OCI-LY3 (cell line): ENCODE results near the gene TDRD7.

ENCODE experiments used
- H2AFZ ChIP-seq: fragments of 200-600, 300-600 bp; shearing (Covaris generic); 2 replicates; pipeline ENCODE4 v1.6.0; 2014; ENCODE audit warnings: antibody characterized with exemption, low read depth, low read length
- H3K27ac ChIP-seq: fragments of 200-600, 300-600 bp; sonication (generic); 2 replicates; pipeline ENCODE4 v1.5.1; 2014; ENCODE audit warnings: mild to moderate bottlenecking, low read length, moderate library complexity, mixed read lengths
- H3K27me3 ChIP-seq: fragments of 200-600, 300-600 bp; sonication (generic); 2 replicates; pipeline ENCODE4 v1.6.1; 2014; ENCODE audit warnings: low read depth, low read length, mixed read lengths
- H3K36me3 ChIP-seq: fragments of 200-600, 300-600 bp; sonication (generic); replicated peaks from 2 replicates; pipeline ENCODE3; 2014; ENCODE audit warnings: low read depth, low read length, mixed read lengths
- H3K4me1 ChIP-seq: fragments of 300-600, 200-600 bp; sonication (generic); 2 replicates; pipeline ENCODE4 v1.6.1; 2014; ENCODE audit warnings: low read length, mixed read lengths
- H3K4me2 ChIP-seq: fragments of 200-600, 300-600 bp; sonication (generic); 2 replicates; pipeline ENCODE4 v1.6.1; 2014; ENCODE audit warnings: low read length, mixed read lengths
- H3K4me3 ChIP-seq: fragments of 300-600, 200-600 bp; sonication (generic); 2 replicates; pipeline ENCODE4 v1.5.1; 2014; ENCODE audit warnings: antibody characterized with exemption, mild to moderate bottlenecking, low read length, moderate library complexity
- H3K79me2 ChIP-seq: fragments of 300-600, 200-600 bp; shearing (Covaris generic); 2 replicates; pipeline ENCODE4 v1.6.1; 2014; ENCODE audit warnings: mild to moderate bottlenecking, low read length, mixed read lengths
- H3K9ac ChIP-seq: fragments of 300-600, 200-600 bp; shearing (Covaris generic); 2 replicates; pipeline ENCODE4 v1.6.0; 2014; ENCODE audit warnings: mild to moderate bottlenecking, low read length, moderate library complexity
- H3K9me3 ChIP-seq: fragments of 200-600, 300-600 bp; shearing (Covaris generic); 2 replicates; pipeline ENCODE4 v1.6.1; 2014; ENCODE audit warnings: low read length, mixed read lengths; ENCODE audit not compliant: insufficient read depth
- H4K20me1 ChIP-seq: fragments of 200-600, 300-600 bp; sonication (generic); 2 replicates; pipeline ENCODE4 v1.6.1; 2016; ENCODE audit warnings: low read length, mixed read lengths; ENCODE audit not compliant: insufficient read depth
- EZH2phosphoT487 ChIP-seq: fragments of 200-600 bp; shearing (Covaris generic); IDR thresholded peaks from 2 replicates; pipeline ENCODE4 v1.6.1; 2018; ENCODE audit warnings: antibody characterized with exemption, mixed run types, low read depth
- TF ChIP-seq, protein P1 (sequence below): fragments of 200-600, 300-600 bp; sonication (generic); IDR thresholded peaks from 2 replicates; pipeline ENCODE4 v1.5.1; 2014; ENCODE audit warnings: antibody characterized with exemption, low read length, low read depth

TDRD7 gene

DNA sequence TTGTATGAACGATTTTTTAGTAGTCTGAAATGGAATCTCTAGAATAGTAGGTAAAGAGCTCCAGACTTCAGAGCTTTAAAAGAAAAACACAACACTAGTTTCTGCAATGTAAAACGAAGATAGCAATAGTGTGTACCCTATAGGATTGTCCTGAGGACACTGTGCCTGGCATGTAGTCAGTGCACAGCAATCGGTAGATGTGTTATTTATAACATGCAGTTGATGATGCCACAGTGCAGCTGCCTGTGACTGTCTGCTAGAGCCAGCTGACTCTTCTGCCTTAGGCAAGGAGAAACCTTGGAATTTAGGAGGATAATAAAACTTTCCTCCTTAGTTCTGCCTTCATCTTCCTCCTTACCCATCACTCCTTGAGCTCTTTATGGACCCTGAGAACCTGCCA lies 61.8 kb downstream of the TDRD7 start:
- H3K27me3 ChIP-seq, result no peaks in the 10 kb centered on the region
- peaks cover 12% of the 10 kb centered on the region for H3K4me1 ChIP-seq
- H3K27ac ChIP-seq, result no peak overlapping the region
- H3K36me3 ChIP-seq, result peaks cover 8% of the 10 kb centered on the region
- no peaks in the 10 kb centered on the region for H3K79me2 ChIP-seq
- H3K4me3 ChIP-seq, result no peak overlapping the region
- no peaks in the 10 kb centered on the region for H4K20me1 ChIP-seq
- TF ChIP-seq, protein P1, sequence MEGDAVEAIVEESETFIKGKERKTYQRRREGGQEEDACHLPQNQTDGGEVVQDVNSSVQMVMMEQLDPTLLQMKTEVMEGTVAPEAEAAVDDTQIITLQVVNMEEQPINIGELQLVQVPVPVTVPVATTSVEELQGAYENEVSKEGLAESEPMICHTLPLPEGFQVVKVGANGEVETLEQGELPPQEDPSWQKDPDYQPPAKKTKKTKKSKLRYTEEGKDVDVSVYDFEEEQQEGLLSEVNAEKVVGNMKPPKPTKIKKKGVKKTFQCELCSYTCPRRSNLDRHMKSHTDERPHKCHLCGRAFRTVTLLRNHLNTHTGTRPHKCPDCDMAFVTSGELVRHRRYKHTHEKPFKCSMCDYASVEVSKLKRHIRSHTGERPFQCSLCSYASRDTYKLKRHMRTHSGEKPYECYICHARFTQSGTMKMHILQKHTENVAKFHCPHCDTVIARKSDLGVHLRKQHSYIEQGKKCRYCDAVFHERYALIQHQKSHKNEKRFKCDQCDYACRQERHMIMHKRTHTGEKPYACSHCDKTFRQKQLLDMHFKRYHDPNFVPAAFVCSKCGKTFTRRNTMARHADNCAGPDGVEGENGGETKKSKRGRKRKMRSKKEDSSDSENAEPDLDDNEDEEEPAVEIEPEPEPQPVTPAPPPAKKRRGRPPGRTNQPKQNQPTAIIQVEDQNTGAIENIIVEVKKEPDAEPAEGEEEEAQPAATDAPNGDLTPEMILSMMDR, result no peak
- TF ChIP-seq EZH2phosphoT487, result no peak
- no peak overlapping the region for H3K4me2 ChIP-seq
- H3K9me3 ChIP-seq, result no peaks in the 10 kb centered on the region
- no peak overlapping the region for H3K9ac ChIP-seq
- H2AFZ ChIP-seq, result no peak overlapping the region

DNA sequence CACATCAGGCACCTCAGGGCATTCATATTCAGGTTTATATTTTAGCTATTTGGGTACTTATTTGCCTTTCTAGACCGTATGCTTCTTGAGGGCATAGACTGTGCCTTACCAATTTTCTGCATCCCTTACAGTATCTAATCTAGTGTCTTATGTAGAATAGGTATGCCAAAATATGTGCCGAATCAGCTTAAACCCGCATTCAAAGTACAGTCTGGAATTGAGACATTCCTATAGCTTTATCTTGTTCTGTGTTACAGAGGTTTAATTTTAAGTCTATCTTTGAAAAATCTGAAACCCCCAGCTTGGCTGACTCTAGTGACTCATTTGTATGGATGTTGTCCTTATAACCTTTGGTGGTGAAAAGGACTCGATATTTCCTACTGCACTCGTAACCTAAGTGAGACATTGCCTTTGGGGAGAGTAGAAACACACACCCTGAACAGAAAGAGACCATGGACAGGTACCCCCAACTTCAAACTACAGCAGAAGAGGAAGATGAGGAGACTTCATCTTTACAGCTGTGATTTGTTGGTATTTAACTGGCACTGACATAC lies 62.6 kb downstream of the TDRD7 start:
- TF ChIP-seq, protein P1, result no peak
- no peak overlapping the region for H3K4me3 ChIP-seq

DNA sequence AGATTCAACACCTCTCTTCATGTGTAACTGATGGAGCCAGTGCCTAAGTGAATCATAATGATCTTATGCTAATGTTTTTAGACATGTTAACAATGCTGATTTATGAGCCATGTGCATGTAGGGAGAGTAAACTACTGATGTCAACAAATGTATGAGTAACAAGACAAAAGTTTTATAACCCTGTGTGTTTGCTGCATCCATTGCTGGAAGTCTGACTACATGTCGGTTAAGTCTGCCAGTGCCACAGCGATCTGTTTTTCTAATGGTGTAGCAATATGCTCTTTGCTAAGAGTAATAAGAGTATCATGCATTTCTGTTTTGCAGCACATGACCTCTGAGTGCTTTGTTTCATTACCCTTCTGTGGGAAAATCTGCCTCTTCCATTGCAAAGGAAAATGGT lies 63.2 kb downstream of the TDRD7 start:
- H3K4me1 ChIP-seq, result no peaks in the 10 kb centered on the region
- TF ChIP-seq, protein P1, result no peak
- TF ChIP-seq EZH2phosphoT487, result no peak

More for the DNA sequence above, 62.6 kb downstream of the TDRD7 start:
- no peak overlapping the region for H3K9ac ChIP-seq
- no peaks in the 10 kb centered on the region for H3K79me2 ChIP-seq
- no peaks in the 10 kb centered on the region for H3K9me3 ChIP-seq
- H4K20me1 ChIP-seq, result no peaks in the 10 kb centered on the region
- peaks cover 5% of the 10 kb centered on the region for H3K4me1 ChIP-seq
- peaks cover 8% of the 10 kb centered on the region for H3K36me3 ChIP-seq
- no peak overlapping the region for H3K27ac ChIP-seq
- no peak overlapping the region for H2AFZ ChIP-seq
- no peak overlapping the region for H3K4me2 ChIP-seq
- no peaks in the 10 kb centered on the region for H3K27me3 ChIP-seq

DNA sequence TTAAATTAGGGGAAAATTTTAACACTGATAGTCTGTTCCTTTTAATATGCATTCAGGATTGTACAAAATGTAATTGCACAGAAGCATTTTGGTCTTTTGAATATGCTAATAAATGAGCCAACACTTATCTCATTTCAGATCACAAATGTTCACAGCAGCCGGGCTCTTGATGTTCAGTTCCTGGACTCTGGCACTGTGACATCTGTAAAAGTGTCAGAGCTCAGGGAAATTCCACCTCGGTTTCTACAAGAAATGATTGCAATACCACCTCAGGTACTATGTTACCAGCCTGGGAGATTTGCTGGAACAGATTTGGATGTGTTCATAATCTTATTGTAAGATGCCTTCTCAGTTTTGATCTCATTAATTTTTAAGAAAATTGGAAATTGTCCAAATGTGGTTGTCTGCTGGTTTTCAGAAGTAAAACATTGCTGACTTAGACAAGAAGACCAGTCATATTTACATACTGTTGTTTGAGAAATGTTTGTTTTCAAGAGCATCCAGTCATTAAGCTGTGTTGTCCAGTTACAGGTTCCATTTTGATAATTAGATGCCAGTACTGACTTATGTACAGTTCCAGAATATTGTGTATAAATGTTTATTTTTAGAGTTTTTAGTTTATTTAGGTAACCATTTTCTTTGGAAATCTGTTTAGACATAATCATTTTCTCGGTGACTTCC lies 66.5 kb downstream of the TDRD7 start:
- Histone ChIP-seq H3K36me3 (peaks cover 27% of the 10 kb centered on the region), H3K9me3 (0 out of 2 replicates have a peak, but pooled peaks cover 7% of the 10 kb centered on the region), H3K4me2 (no peak overlapping the region), H3K27ac (no peak overlapping the region), H3K4me1 (no peaks in the 10 kb centered on the region), H3K27me3 (no peaks in the 10 kb centered on the region), H3K9ac (no peak overlapping the region), H2AFZ (no peak overlapping the region), H3K79me2 (no peaks in the 10 kb centered on the region), H4K20me1 (no peaks in the 10 kb centered on the region), H3K4me3 (no peak overlapping the region)
- TF ChIP-seq EZH2phosphoT487, result no peak
- TF ChIP-seq, protein P1, result no peak

More for the DNA sequence above, 63.2 kb downstream of the TDRD7 start:
- Histone ChIP-seq H3K4me3 (no peak overlapping the region), H4K20me1 (no peaks in the 10 kb centered on the region), H3K27me3 (no peaks in the 10 kb centered on the region), H3K36me3 (peaks cover 8% of the 10 kb centered on the region), H3K9ac (no peak overlapping the region), H3K27ac (no peak overlapping the region), H3K79me2 (no peaks in the 10 kb centered on the region), H2AFZ (no peak overlapping the region), H3K4me2 (no peak overlapping the region), H3K9me3 (no peaks in the 10 kb centered on the region)
